Activated naive CD8-positive, alpha-beta T cell treated with anti-CD3 and anti-CD28 coated beads, Interleukin-2, amount 50 U/mL, for 24 hours (primary cell): ENCODE data around the gene CBLB.

ENCODE experiments used
- ATAC-seq: fragments of 150-1000 bp; cut with Tn5 transposase; one replicate; pipeline ENCODE4 v1.10.0; 2021
- DNase-seq: peaks from one replicate; pipeline ENCODE4 v3.0.0; 2021
- H3K27ac Mint-ChIP-seq: one replicate; pipeline ENCODE4 v1.8.0; 2021; ENCODE audit warnings: mild to moderate bottlenecking, mixed read lengths
- H3K27me3 Mint-ChIP-seq: one replicate; pipeline ENCODE4 v1.8.0; 2021; ENCODE audit warnings: mixed read lengths
- H3K36me3 Mint-ChIP-seq: one replicate; pipeline ENCODE4 v1.8.0; 2021; ENCODE audit warnings: low read depth, mixed read lengths
- H3K4me1 Mint-ChIP-seq: one replicate; pipeline ENCODE4 v1.8.0; 2021; ENCODE audit warnings: mixed read lengths
- H3K4me3 Mint-ChIP-seq: one replicate; pipeline ENCODE4 v1.8.0; 2021; ENCODE audit warnings: mild to moderate bottlenecking, moderate library complexity, mixed read lengths
- H3K9me3 Mint-ChIP-seq: one replicate; pipeline ENCODE4 v1.8.0; 2021; ENCODE audit warnings: mixed read lengths

Gene CBLB

GRCh38 chr3:105865867-105866350 lies 2.9 kb downstream of the CBLB start:
- DNase-seq = no peak
- H3K4me1 Mint-ChIP-seq = peaks cover 43% of the 10 kb centered on the region
- no peak overlapping the region for H3K4me3 Mint-ChIP-seq
- no peaks in the 10 kb centered on the region for H3K27me3 Mint-ChIP-seq
- no peak for ATAC-seq
- peaks cover 43% of the 10 kb centered on the region for H3K36me3 Mint-ChIP-seq
- H3K27ac Mint-ChIP-seq = peak overlapping the region; percentile 98
- H3K9me3 Mint-ChIP-seq = no peaks in the 10 kb centered on the region

- H3K27ac Mint-ChIP-seq = peak overlapping the region; percentile 54
- peaks cover 43% of the 10 kb centered on the region for H3K4me1 Mint-ChIP-seq
- H3K36me3 Mint-ChIP-seq = peaks cover 48% of the 10 kb centered on the region
- H3K4me3 Mint-ChIP-seq = no peak overlapping the region
- H3K27me3 Mint-ChIP-seq = no peaks in the 10 kb centered on the region
- no peak for DNase-seq
- H3K9me3 Mint-ChIP-seq = no peaks in the 10 kb centered on the region
- ATAC-seq = no peak
Measured at GRCh38 chr3:105865016-105865623, 3.7 kb downstream of the CBLB start.

- H3K9me3 Mint-ChIP-seq = no peaks in the 10 kb centered on the region
- no peaks in the 10 kb centered on the region for H3K27me3 Mint-ChIP-seq
- peaks cover 55% of the 10 kb centered on the region for H3K36me3 Mint-ChIP-seq
- no peak overlapping the region for H3K4me3 Mint-ChIP-seq
- ATAC-seq (no peak), DNase-seq (no peak)
- peaks cover 39% of the 10 kb centered on the region for H3K4me1 Mint-ChIP-seq
- peak overlapping the region; percentile 54 for H3K27ac Mint-ChIP-seq
Measured at GRCh38 chr3:105864212-105864611, 4.6 kb downstream of the CBLB start.

DNA sequence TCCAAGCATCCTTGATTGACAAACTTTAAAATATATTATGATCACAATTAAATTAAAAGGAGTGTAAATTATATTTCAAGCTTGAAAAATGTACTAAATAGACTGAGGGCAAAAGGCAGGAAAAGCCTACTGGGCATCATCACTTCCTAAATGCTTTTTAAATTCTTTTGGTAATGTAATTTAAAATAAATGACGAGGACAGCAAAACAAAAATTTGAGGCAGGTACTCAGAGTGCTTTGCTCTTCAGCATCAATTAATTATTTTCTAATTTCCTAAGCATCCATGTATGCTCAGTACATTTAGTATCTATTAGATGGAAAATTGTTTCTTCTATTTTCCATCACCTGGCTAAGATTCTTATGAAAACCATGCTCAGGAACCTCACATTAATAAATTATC lies 5.2 kb downstream of the CBLB start:
- no peak for ATAC-seq
- no peak for DNase-seq
- Mint-ChIP-seq H3K27ac (peak overlapping the region; percentile 54), H3K36me3 (peaks cover 59% of the 10 kb centered on the region), H3K4me1 (peaks cover 43% of the 10 kb centered on the region), H3K27me3 (no peaks in the 10 kb centered on the region), H3K9me3 (no peaks in the 10 kb centered on the region), H3K4me3 (no peak overlapping the region)

GRCh38 chr3:105862217-105862616 lies 6.6 kb downstream of the CBLB start:
- DNase-seq = no peak
- no peak overlapping the region for H3K27ac Mint-ChIP-seq
- no peaks in the 10 kb centered on the region for H3K9me3 Mint-ChIP-seq
- H3K4me1 Mint-ChIP-seq = peaks cover 56% of the 10 kb centered on the region
- H3K36me3 Mint-ChIP-seq = peaks cover 64% of the 10 kb centered on the region
- peak; percentile 54 for ATAC-seq
- H3K4me3 Mint-ChIP-seq = no peak overlapping the region
- H3K27me3 Mint-ChIP-seq = no peaks in the 10 kb centered on the region

- H3K27ac Mint-ChIP-seq = no peak overlapping the region
- no peak overlapping the region for H3K4me3 Mint-ChIP-seq
- H3K4me1 Mint-ChIP-seq = peaks cover 58% of the 10 kb centered on the region
- no peak for DNase-seq
- H3K27me3 Mint-ChIP-seq = no peaks in the 10 kb centered on the region
- H3K9me3 Mint-ChIP-seq = no peaks in the 10 kb centered on the region
- no peak for ATAC-seq
- H3K36me3 Mint-ChIP-seq = peaks cover 62% of the 10 kb centered on the region
Measured at GRCh38 chr3:105860641-105861040, 8.2 kb downstream of the CBLB start.

GRCh38 chr3:105858017-105858416 lies 10.8 kb downstream of the CBLB start:
- H3K4me3 Mint-ChIP-seq = peak overlapping the region; percentile 36

GRCh38 chr3:105857601-105858000 lies 11.2 kb downstream of the CBLB start:
- Mint-ChIP-seq H3K9me3 (no peaks in the 10 kb centered on the region), H3K27ac (no peak overlapping the region), H3K36me3 (peaks cover 69% of the 10 kb centered on the region), H3K27me3 (no peaks in the 10 kb centered on the region), H3K4me3 (peak overlapping the region; percentile 36), H3K4me1 (peaks cover 57% of the 10 kb centered on the region)
- DNase-seq = no peak
- ATAC-seq = no peak

More at GRCh38 chr3:105858017-105858416, 10.8 kb downstream of the CBLB start:
- DNase-seq = no peak
- ATAC-seq = no peak
- Mint-ChIP-seq H3K9me3 (no peaks in the 10 kb centered on the region), H3K27me3 (no peaks in the 10 kb centered on the region), H3K36me3 (peaks cover 64% of the 10 kb centered on the region), H3K27ac (no peak overlapping the region), H3K4me1 (peaks cover 57% of the 10 kb centered on the region)

DNA sequence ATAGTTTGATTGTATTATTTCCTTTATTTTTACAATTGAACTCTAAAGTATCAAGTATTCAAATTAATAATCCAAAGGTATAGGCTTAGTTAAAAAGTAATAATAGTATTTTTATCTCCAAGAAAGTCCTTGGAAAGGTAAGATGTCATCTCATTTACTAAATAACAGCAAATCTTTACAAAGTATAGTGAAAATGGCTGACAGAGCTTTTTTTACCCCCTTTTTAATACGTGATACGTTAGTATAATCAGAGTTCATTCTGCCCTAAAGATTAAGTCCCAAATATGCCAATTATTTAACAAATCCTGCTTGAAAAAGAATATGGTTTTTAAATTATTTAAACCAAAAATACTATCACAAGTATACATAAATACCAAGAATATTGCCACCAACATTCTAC lies 12.2 kb downstream of the CBLB start:
- H3K4me3 Mint-ChIP-seq = no peak overlapping the region
- no peak for ATAC-seq
- no peaks in the 10 kb centered on the region for H3K27me3 Mint-ChIP-seq
- peaks cover 57% of the 10 kb centered on the region for H3K4me1 Mint-ChIP-seq
- H3K36me3 Mint-ChIP-seq = peaks cover 75% of the 10 kb centered on the region
- DNase-seq = no peak
- no peaks in the 10 kb centered on the region for H3K9me3 Mint-ChIP-seq
- peak overlapping the region; percentile 42 for H3K27ac Mint-ChIP-seq

DNA sequence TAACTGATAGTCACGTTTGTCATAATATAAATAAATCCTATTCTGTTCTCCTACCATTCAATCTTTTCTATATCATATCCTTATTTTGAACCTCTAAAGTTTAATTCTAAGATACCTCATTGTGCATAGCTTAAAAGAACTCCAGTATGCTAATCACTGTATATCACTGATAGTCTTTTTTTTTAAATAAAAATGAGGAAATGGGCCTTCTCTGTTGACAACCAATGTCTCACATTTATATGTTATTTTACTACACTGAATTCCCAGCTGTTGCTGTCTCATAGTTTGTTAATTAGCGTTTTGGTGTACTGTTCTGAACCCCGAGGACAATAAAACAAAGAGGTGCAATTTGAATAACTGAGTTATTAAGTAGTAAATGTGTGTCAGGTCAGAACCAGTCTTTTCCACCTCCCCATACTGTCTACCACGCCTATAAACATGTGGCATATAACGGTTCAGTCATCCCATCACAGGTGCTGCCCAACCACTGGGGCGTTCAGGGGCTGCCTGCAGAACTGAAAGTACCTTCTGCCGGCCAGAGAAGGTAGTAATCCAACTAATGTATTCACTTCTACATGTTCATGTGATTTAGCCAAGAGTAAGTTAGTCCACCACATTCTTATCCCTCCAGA lies 14.9 kb downstream of the CBLB start:
- H3K36me3 Mint-ChIP-seq = peaks cover 87% of the 10 kb centered on the region
- no peaks in the 10 kb centered on the region for H3K27me3 Mint-ChIP-seq
- H3K27ac Mint-ChIP-seq = peak overlapping the region; percentile 34
- peaks cover 69% of the 10 kb centered on the region for H3K4me1 Mint-ChIP-seq
- peaks cover 5% of the 10 kb centered on the region for H3K9me3 Mint-ChIP-seq
- ATAC-seq (peak; percentile 78), DNase-seq (no peak)
- H3K4me3 Mint-ChIP-seq = no peak overlapping the region

GRCh38 chr3:105851582-105851981 lies 17.2 kb downstream of the CBLB start:
- H3K4me3 Mint-ChIP-seq = no peak overlapping the region
- no peaks in the 10 kb centered on the region for H3K27me3 Mint-ChIP-seq
- DNase-seq (no peak), ATAC-seq (no peak)
- H3K36me3 Mint-ChIP-seq = peaks cover 86% of the 10 kb centered on the region
- peaks cover 73% of the 10 kb centered on the region for H3K4me1 Mint-ChIP-seq
- peaks cover 5% of the 10 kb centered on the region for H3K9me3 Mint-ChIP-seq
- peak overlapping the region; percentile 20 for H3K27ac Mint-ChIP-seq

DNA sequence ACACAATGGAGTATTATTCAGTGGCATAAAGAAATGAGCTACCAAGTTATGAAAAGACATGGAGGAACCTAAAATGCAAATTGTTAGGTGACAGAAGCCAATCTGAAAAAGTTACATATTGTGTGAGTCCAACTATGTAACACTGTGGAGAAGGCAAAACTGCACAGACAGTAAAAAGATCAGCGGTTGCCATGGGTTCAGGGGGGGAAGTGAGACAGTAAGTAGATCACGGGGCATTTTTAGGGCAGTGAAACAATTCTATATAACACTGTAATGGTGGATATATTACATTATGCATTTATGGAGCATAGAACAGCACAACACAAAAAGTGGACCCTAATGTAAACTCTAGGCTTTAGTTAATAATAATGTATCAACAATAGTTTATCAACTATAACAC lies 17.6 kb downstream of the CBLB start:
- H3K9me3 Mint-ChIP-seq = peaks cover 5% of the 10 kb centered on the region
- no peak overlapping the region for H3K4me3 Mint-ChIP-seq
- H3K27ac Mint-ChIP-seq = peak overlapping the region; percentile 20
- H3K36me3 Mint-ChIP-seq = peaks cover 84% of the 10 kb centered on the region
- DNase-seq = no peak
- ATAC-seq = no peak
- H3K27me3 Mint-ChIP-seq = no peaks in the 10 kb centered on the region
- peaks cover 73% of the 10 kb centered on the region for H3K4me1 Mint-ChIP-seq

DNA sequence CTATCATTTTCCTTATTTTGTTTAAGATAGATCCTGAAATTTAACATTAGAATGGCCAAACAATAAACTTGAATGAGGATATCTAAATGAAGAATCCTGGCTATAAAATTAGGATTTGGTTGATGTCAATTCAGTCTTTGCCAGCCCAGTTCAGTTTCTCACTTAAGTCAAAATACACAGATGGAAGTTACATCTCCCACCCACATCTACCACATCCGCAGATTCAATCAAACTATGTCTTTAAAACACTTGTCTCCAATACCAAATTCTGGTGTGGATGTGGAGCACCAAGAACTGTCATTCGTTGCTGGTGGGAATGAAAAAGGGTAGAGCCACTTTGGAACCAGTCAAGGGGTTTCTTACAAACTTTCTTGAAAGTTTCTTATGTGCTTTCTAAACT lies 18.2 kb downstream of the CBLB start:
- H3K36me3 Mint-ChIP-seq = peaks cover 78% of the 10 kb centered on the region
- H3K27ac Mint-ChIP-seq = no peak overlapping the region
- no peak for ATAC-seq
- DNase-seq = no peak
- H3K9me3 Mint-ChIP-seq = peaks cover 5% of the 10 kb centered on the region
- H3K27me3 Mint-ChIP-seq = no peaks in the 10 kb centered on the region
- no peak overlapping the region for H3K4me3 Mint-ChIP-seq
- peaks cover 69% of the 10 kb centered on the region for H3K4me1 Mint-ChIP-seq

- Mint-ChIP-seq H3K9me3 (peaks cover 6% of the 10 kb centered on the region), H3K4me1 (peaks cover 74% of the 10 kb centered on the region), H3K36me3 (peaks cover 75% of the 10 kb centered on the region), H3K4me3 (no peak overlapping the region), H3K27me3 (no peaks in the 10 kb centered on the region), H3K27ac (peak overlapping the region; percentile 89)
- ATAC-seq (no peak), DNase-seq (no peak)
Measured at GRCh38 chr3:105848821-105849220, 20.0 kb downstream of the CBLB start.

GRCh38 chr3:105847865-105848264 lies 20.9 kb downstream of the CBLB start:
- H3K4me1 Mint-ChIP-seq = peaks cover 69% of the 10 kb centered on the region
- H3K9me3 Mint-ChIP-seq = peaks cover 8% of the 10 kb centered on the region
- DNase-seq (no peak), ATAC-seq (peak; percentile 31)
- H3K27me3 Mint-ChIP-seq = no peaks in the 10 kb centered on the region
- peak overlapping the region; percentile 89 for H3K27ac Mint-ChIP-seq
- peak overlapping the region; percentile 50 for H3K4me3 Mint-ChIP-seq
- H3K36me3 Mint-ChIP-seq = peaks cover 69% of the 10 kb centered on the region
